Measurements from ENCODE around the gene SDE2. TPM values are rescaled to one million over a fixed set of nuclear protein-coding genes. Genes with fewer than 3 reads are reported as not detected.

Gene SDE2
- total and polyA plus RNA-seq, 2 of the 4 experiments (the other 2 are of a cell fraction): 8.5 to 14.7 TPM

GRCh38 chr1:225944387-225944786 lies 54.8 kb downstream of the SDE2 start:
- no peak overlapping the region for H4K91ac ChIP-seq (ENCODE audit: insufficient read depth, low read depth, low read length)
- TF ChIP-seq USF2 (IDR thresholded peaks at IDR 0.05; ENCODE audit: low read depth, low read length) (no peak), CTCF (conservative IDR thresholded peaks at IDR 0.05; ENCODE audit: low read depth, low read length) (no peak), MAZ (IDR thresholded peaks at IDR 0.05; ENCODE audit: borderline replicate concordance, low read depth, low read length) (no peak), FOS (IDR thresholded peaks at IDR 0.05; ENCODE audit: low read depth, low read length) (no peak), NFE2L2 (IDR thresholded peaks at IDR 0.05; ENCODE audit: low read depth, low read length) (no peak), ELK1 (IDR thresholded peaks at IDR 0.05; ENCODE audit: borderline replicate concordance, low read depth, low read length) (no peak), POLR2A (IDR thresholded peaks at IDR 0.05; ENCODE audit: low read depth, low read length) (no peak), MXI1 (IDR thresholded peaks at IDR 0.05; ENCODE audit: borderline replicate concordance, low read depth, low read length) (no peak), MAFK (IDR thresholded peaks at IDR 0.05; ENCODE audit: low read depth, low read length) (no peak), CEBPB (IDR thresholded peaks at IDR 0.05; ENCODE audit: low read depth, low read length) (no peak), RCOR1 (IDR thresholded peaks at IDR 0.05; ENCODE audit: insufficient replicate concordance, low read length) (no peak), BHLHE40 (IDR thresholded peaks at IDR 0.05; ENCODE audit: low read depth, low read length) (no peak), RFX5 (IDR thresholded peaks at IDR 0.05; ENCODE audit: low read depth, low read length) (no peak), SMC3 (IDR thresholded peaks at IDR 0.05; ENCODE audit: low read depth, low read length) (no peak), CHD1 (IDR thresholded peaks at IDR 0.05; ENCODE audit: low read depth, low read length) (no peak), RAD21 (IDR thresholded peaks at IDR 0.05; ENCODE audit: low read length) (no peak)
- no peak overlapping the region for H2BK5ac ChIP-seq (ENCODE audit: low read depth, low read length, poor library complexity, severe bottlenecking)
- no peaks in the 10 kb centered on the region for H3K9me3 ChIP-seq (ENCODE audit: control insufficient read depth, insufficient read depth, low read length)
- H3K36me3 ChIP-seq (ENCODE audit: control insufficient read depth, insufficient read depth, low read length): no peaks in the 10 kb centered on the region
- H2BK20ac ChIP-seq (ENCODE audit: low read depth, low read length): no peak overlapping the region
- no peak overlapping the region for H3K14ac ChIP-seq (replicated peaks; ENCODE audit: low read depth, low read length)
- no peak overlapping the region for H3K27ac ChIP-seq (ENCODE audit: insufficient read depth, low read length)
- H3K4me3 ChIP-seq (ENCODE audit: insufficient read depth, low read depth, low read length): no peak overlapping the region
- H2AK5ac ChIP-seq (ENCODE audit: low read depth, low read length): no peak overlapping the region
- intact Hi-C loops (cut with micrococcal nuclease): no loop called here
- H4K8ac ChIP-seq (ENCODE audit: low read depth in 2 of 2, low read length in 2 of 2): no peak overlapping the region
- ChIA-PET POLR2A (ENCODE audit: unreplicated experiment) (no interaction called here), CTCF (no interaction called here)
- no peaks in the 10 kb centered on the region for H3K9me1 ChIP-seq (ENCODE audit: insufficient read depth, low read length)
- no peak overlapping the region for H4K5ac ChIP-seq (ENCODE audit: low read depth, low read length)
- no peaks in the 10 kb centered on the region for H3K79me1 ChIP-seq (ENCODE audit: low read depth in 1 of 2, low read length in 2 of 2)
- no peaks in the 10 kb centered on the region for H3K4me1 ChIP-seq (ENCODE audit: control insufficient read depth, insufficient read depth, low read length)
- no peak overlapping the region for H2AFZ ChIP-seq (replicated peaks; ENCODE audit: low read length, poor library complexity)
- H3K4me2 ChIP-seq (ENCODE audit: low read depth, low read length): no peak overlapping the region
- no peak overlapping the region for H3K23ac ChIP-seq (ENCODE audit: low read depth, low read length)
- no peak overlapping the region for H2AK9ac ChIP-seq (replicated peaks; ENCODE audit: low read depth, low read length, poor library complexity)
- H2BK15ac ChIP-seq (ENCODE audit: low read depth, low read length): no peak overlapping the region
- dilution Hi-C loops (cut with HindIII; ENCODE audit: low sequenced_read_pairs, unreplicated experiment): no loop called here
- no peak overlapping the region for H3K4ac ChIP-seq (ENCODE audit: low read depth, low read length)
- no peak overlapping the region for H3K18ac ChIP-seq (ENCODE audit: low read depth, low read length)
- BruUV-seq (replicated peaks): no TSS peak
- H2BK120ac ChIP-seq (ENCODE audit: low read depth, low read length): no peak overlapping the region
- WGBS, 2 experiments (ENCODE audit: extremely low coverage in 2 of 2, insufficient read length in 1 of 2): 90% methylated on average over 2 of the region's 2 CpGs; no CpG with 5 or more reads in 1 of the 2 experiments
- H3K9ac ChIP-seq (ENCODE audit: low read depth, low read length): no peak overlapping the region
- no peak overlapping the region for H3K56ac ChIP-seq (ENCODE audit: extremely low read depth, insufficient read depth, low read length)
- DNase-seq (no peak), ATAC-seq (ENCODE audit: low read depth) (no peak)
- peaks cover 35% of the 10 kb centered on the region for H3K27me3 ChIP-seq (ENCODE audit: control insufficient read depth, insufficient read depth, low read length)
- H4K20me1 ChIP-seq (ENCODE audit: insufficient read depth, low read length): no peaks in the 10 kb centered on the region
- in situ Hi-C loops (cut with MboI; ENCODE audit: low sequenced_read_pairs): no loop called here

Measured in IMR-90 (cell line).